ENCODE results near the gene CDC20.

The CDC20 gene

DNA sequence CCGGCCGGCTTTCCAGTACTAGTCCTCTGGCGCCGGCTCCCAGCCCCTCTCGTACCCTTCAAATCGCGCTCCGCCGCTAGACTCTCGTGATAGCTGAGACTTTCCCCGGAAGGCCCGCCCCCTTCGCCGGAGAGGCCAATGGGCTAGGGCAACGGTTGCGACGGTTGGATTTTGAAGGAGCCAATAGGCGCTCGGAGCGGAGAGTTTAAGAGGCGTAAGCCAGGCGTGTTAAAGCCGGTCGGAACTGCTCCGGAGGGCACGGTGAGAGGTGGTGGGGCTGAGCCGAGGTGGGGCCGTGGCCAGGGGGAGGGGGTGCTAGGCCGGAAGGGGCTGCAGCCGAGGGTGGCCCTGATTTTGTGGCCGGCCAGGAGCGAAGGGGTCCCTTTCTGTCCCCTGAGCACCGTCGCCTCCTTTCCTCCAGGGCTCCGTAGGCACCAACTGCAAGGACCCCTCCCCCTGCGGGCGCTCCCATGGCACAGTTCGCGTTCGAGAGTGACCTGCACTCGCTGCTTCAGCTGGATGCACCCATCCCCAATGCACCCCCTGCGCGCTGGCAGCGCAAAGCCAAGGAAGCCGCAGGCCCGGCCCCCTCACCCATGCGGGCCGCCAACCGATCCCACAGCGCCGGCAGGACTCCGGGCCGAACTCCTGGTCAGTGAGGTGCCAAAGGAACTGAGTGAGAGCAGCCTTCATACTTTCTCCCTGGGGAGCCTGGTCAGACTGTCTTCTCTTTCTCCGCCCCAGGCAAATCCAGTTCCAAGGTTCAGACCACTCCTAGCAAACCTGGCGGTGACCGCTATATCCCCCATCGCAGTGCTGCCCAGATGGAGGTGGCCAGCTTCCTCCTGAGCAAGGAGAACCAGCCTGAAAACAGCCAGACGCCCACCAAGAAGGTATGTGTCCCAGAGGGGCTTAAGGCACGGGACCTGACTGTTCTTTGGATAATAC lies at the start of gene CDC20:
Gene CDC20, plus strand, starts transcription at position 236 of the 948 bp plus-strand sequence. Its CDS starts 235 bp downstream, at position 471.
- DNase-seq, result peak; percentile 88

DNA sequence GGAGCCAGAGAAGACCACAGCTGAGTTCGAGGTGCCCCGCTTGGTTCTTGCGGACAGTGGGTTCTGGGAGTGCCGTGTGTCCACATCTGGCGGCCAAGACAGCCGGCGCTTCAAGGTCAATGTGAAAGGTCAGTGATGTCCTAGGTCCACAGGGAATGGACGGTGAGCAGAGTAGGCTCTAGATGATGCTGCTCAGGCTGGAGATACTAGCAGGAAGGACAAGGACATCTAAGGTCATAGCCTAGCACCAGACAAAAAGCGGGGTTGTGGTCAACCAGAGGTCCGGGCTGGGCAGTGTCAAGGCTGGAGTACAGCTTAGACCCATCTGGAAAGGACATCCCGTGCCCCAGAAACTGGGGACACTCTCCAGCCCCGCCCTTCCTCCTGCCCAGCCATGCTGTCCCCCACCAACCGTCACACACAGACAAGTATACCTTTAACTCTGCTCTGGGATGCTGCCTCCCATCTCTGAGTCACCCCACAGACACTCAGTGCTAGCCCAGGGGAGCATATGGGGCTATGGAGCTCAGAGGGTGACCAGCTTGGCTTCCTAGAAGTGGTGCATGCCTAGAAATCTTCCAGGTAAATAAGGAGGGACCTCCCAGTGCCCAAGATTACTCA lies 49.3 kb upstream of the CDC20 start:
- DNase-seq, result no peak

GRCh38 chr1:43311521-43311920 lies 47.3 kb upstream of the CDC20 start:
- no peak for DNase-seq

DNA sequence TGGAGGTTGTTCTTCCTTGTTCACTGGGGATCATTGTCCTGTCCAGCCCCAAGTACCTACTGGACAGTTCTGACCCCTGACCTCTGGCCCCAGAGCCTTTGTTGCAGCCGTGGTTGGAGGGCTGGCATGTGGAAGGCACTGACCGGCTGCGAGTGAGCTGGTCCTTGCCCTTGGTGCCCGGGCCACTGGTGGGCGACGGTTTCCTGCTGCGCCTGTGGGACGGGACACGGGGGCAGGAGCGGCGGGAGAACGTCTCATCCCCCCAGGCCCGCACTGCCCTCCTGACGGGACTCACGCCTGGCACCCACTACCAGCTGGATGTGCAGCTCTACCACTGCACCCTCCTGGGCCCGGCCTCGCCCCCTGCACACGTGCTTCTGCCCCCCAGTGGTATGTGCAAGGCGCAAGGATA lies 46.6 kb upstream of the CDC20 start:
- DNase-seq, result no peak

- DNase-seq, result no peak
Measured at GRCh38 chr1:43312663-43313515, 45.9 kb upstream of the CDC20 start.

GRCh38 chr1:43313771-43314170 lies 45.0 kb upstream of the CDC20 start:
- no peak for DNase-seq

DNA sequence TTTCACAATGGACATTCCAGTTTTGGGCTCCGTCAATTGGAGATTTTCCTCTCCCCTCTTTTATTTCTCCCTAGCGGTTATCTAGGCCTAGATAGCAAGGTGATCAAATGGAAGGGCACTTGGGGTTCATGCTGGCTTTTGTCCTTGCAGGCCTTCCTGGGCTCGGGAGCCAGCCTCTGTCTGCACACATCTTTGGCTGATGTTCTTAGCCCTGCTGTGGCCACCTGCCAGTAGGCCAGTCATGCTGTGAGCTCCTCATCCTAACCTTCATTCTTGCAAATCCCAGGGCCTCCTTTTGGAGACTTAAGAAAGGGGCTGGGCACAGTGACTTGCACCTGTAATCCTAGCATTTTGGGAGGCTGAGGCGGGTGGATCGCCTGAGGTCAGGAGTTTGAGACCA lies 44.5 kb upstream of the CDC20 start:
- no peak for DNase-seq

DNA sequence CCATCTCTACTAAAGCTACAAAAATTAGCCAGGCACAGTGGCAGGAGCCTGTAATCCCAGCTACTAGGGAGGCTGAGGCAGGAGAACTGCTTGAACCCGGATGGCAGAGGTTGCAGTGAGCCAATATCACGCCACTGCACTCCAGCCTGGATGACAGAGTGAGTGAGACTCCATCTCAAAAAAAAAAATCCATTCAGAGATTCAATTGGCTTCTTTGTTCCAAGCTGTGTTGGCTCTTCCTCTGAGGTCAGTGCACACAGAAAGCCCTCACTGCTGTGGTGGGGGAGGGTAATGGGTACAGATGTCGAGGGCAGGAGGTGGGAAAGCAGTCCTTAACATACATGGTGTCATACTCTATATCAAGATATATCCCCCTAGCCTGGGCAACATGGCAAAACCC lies 43.3 kb upstream of the CDC20 start:
- no peak for DNase-seq

DNA sequence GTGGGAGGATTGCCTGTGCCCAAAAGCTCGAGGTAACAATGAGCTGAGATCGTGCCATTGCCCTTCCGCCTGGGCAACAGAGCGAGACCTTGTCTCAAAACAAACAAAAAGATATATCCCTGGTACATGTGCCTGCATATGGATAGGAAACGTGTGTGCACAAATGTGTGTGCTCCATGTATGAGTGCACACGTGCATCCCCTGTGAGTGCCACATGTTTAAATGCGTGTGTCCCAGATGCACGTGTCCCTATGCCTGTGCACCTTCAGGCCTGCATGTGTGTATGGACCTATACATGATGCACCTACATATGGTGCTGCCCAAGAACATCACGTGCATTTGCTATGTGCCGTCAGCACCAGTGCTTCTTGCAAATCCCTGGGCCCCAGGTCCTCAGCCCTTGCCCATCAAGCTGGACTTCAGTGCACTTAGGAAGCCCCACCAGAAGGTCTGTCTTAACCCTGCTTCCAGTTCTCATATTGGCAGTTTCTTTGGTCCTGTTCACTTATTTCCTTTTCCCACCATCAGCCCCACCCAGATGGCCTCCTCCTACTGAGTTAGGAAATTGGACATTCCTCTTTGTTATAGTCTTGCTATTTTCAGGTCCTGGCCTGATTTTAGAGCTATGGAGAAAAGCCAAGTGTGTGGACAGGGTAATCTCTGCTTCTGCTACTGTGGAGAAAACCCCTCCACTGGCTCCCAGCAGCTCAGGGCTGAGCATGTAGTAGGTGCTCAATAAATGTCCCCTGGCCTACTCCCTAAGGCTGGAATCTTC lies 42.6 kb upstream of the CDC20 start:
- DNase-seq, result no peak

DNA sequence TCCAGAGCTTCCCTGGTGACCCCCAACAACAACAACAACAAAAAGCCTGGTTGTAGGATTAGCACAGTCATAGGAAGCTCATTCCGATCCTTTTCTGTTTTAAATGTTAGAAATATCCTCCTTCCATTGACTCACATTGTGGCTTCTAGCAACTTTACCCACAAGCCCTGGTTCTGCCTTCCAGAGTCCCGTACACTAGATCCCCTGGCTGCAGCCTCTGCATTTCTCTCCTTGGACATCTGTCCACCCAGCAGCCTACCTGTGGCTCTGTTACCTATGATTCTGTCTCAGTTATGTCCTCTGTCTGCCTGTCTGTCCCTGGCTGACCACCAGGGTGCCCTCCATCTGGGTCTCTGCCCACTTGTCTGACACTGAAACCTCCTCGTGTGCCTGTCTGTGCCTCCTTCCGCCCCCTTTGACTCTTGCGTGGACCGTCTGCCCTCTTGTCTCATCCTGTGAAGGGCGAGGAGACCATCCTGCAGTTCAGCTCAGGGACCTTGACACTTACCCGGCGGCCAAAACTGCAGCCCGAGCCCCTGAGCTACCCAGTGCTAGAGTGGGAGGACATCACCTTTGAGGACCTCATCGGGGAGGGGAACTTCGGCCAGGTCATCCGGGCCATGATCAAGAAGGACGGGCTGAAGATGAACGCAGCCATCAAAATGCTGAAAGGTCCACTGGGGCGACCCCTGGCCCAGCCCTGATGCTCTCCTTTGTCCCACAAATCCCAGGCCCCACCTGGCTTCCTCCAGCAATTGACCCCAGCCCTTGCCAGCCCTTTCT lies 41.9 kb upstream of the CDC20 start:
- no peak for DNase-seq

DNA sequence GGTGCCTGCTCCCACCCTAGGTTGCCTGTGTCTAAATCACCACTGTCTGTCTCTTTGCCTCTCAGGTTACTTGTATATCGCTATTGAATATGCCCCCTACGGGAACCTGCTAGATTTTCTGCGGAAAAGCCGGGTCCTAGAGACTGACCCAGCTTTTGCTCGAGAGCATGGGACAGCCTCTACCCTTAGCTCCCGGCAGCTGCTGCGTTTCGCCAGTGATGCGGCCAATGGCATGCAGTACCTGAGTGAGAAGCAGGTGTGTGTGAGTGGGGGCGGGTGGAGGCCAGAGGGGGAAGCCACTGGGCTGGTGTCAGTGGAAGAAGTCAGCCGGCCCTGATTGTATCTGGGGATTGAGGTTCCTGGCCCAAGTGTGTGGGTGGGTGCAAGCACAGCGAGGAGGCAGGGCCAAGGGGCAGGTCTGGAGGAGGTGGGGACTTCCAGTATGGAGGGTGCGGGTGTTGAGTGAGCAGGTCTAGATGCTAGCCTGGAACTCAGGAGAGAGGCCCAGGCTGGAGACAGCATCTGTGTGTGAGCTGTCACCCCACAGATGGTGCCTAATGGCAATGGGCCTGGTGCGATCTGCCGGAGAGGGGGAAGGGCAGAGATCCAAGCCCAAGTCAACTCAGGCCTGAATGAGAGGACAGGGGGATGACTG lies 40.8 kb upstream of the CDC20 start:
- no peak for DNase-seq

DNA sequence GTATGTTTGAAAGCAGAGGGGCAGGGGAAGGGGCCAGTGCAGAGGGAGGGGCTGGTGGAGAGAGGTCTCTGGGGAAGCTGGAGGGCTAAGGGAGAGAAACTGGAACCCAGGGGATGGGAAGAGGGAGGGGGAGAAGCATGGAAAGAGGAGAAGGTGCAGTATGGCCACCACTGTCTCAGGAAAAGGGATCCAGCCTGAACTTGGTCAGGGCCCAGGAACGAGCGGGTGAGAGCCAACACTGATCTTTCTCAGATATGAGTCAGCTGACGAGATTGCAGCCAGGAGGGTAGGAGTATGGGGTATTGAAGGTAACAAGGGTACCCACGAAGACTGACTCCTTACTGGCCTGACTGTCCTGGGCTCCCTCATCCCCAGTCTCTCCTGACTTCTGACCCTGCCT lies 40.0 kb upstream of the CDC20 start:
- DNase-seq, result no peak

DNA sequence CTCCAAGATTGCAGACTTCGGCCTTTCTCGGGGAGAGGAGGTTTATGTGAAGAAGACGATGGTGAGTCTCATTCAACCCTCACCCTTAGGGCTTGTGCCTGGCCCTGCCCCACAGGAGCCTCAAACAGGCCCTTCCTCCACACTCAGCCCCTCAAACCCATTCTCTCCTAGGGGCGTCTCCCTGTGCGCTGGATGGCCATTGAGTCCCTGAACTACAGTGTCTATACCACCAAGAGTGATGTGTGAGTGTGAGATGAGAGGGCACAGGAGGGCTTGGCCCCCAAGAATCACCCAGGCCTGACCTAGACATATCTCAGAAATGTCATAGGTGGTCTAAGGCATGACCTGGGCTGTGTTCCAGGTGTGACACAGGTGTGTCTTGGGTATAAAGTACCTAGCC lies 39.5 kb upstream of the CDC20 start:
- DNase-seq, result no peak

- DNase-seq, result no peak
Measured at GRCh38 chr1:43319766-43320165, 39.0 kb upstream of the CDC20 start.

- no peak for DNase-seq
Measured at GRCh38 chr1:43321331-43321891, 37.4 kb upstream of the CDC20 start.

DNA sequence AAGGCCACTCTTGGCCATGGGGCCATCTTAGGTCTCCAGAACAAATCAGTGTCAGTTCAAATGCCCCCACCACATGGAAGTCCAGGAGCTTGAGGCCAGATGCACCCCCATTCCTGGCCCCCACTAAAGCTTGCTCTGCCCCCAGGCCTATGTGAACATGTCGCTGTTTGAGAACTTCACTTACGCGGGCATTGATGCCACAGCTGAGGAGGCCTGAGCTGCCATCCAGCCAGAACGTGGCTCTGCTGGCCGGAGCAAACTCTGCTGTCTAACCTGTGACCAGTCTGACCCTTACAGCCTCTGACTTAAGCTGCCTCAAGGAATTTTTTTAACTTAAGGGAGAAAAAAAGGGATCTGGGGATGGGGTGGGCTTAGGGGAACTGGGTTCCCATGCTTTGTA lies 36.3 kb upstream of the CDC20 start:
- no peak for DNase-seq

GRCh38 chr1:43324810-43325209 lies 34.0 kb upstream of the CDC20 start:
- no peak for DNase-seq

GRCh38 chr1:43325381-43325780 lies 33.4 kb upstream of the CDC20 start:
- no peak for DNase-seq

GRCh38 chr1:43327549-43328292 lies 31.1 kb upstream of the CDC20 start:
- DNase-seq, result no peak

Measured in GF-D8 (cell line).